Right lobe of liver (tissue), 6 donors: ENCODE data around the gene PLPPR4. TPM values are rescaled to one million over a fixed set of nuclear protein-coding genes. Genes with fewer than 3 reads are reported as not detected.

Experiments used
- ATAC-seq, 4 donors: fragments of 200-7000 bp; cut with Tn5 transposase; one replicate each; pipeline ENCODE4 v1.9.1; 2020; ENCODE audit warnings: mild to moderate bottlenecking in 4 of 4, moderate library complexity in 4 of 4
- DNase-seq, 3 donors: peaks; one replicate each; pipeline ENCODE4 v3.0.0-alpha.2; 2020
- H3K27ac ChIP-seq, 3 donors: fragments of 200-600 bp; one replicate each; pipeline ENCODE4 v1.8.0; 2022
- H3K27me3 ChIP-seq, 2 donors: fragments of 200-600 bp; one replicate each; pipeline ENCODE4 v1.8.0; 2022
- H3K36me3 ChIP-seq, 4 donors: fragments of 200-600 bp; sonication (generic) in 1 of 4; one replicate each; pipeline versions ENCODE4 v1.5.1 to v1.8.0; 2017 to 2022; ENCODE audit warnings: control low read depth in 1 of 4
- H3K4me1 ChIP-seq, 4 donors: fragments of 200-600 bp; sonication (generic) in 1 of 4; one replicate each; pipeline versions ENCODE4 v1.5.1 to v1.8.0; 2017 to 2022; ENCODE audit warnings: control low read depth in 1 of 4
- H3K4me3 ChIP-seq, 3 donors: fragments of 200-600 bp; one replicate each; pipeline ENCODE4 v1.8.0; 2022
- H3K9me3 ChIP-seq, 4 donors: fragments of 200-600 bp; sonication (generic) in 1 of 4; one replicate each; pipeline versions ENCODE4 v1.5.1 to v1.8.0; 2017 to 2022; ENCODE audit warnings: control low read depth in 1 of 4
- CTCF ChIP-seq, 4 donors: fragments of 200-600 bp in 3 of 4; fragments of 450-650 bp in 1 of 4; IDR thresholded peaks; one replicate each; pipeline versions ENCODE4 v1.5.1 to v1.8.0; 2016 to 2022; ENCODE audit warnings: antibody characterized with exemption in 4 of 4, mild to moderate bottlenecking in 2 of 4
- POLR2A ChIP-seq: fragments of 450-650 bp; IDR thresholded peaks from one replicate; pipeline ENCODE4 v1.6.1; 2017; ENCODE audit warnings: antibody characterized with exemption, mild to moderate bottlenecking
- WGBS: methylation state at CpG from one replicate; pipeline ENCODE4 v1.1.6; 2018; ENCODE audit warnings: low coverage, low lambda C conversion rate; ENCODE audit not compliant: insufficient coverage; ENCODE audit errors: missing lambda C conversion rate; 5-methylcytosine and 5-hydroxymethylcytosine counted together
- intact Hi-C, 2 donors: fragments of 100-400 bp; cut with DNase I; formaldehyde crosslinking; loops; one replicate each; pipeline versions ENCODE4 v1.11.2 to v1.14.1; 2022
- total RNA-seq, 6 experiments: library from RNA; depleted of rRNA in 2 of 6; stranded (reverse); fragments of >200 nt in 2 of 6; fragmentation: NEBNext Ultra II Directional in 3 of 6; extraction: Animal tissue kit (Norgen Biotek cat#: 25700) in 3 of 6; gene quantifications; one replicate each; pipeline versions ENCODE4 v1.1.0 to v1.2.4, GENCODE V29; 2016 to 2023
- donor health status: DM: no; HTN: yes; CAD: no.
- donor health status: DM: no; HTN: no; CAD: no.
- donor health status: DM: no; HTN: no; CAD: no.
- donor health status: DM: no; HTN: yes; CAD: no.
- donor health status: DM: no; HTN: yes; CAD: no.

The PLPPR4 gene
- total RNA-seq, 6 experiments from 2014 or later = 0.12 to 0.19 (median 0.18) TPM; not detected in 3

- no peak for DNase-seq
- H3K27me3 ChIP-seq = no peaks in the 10 kb centered on the region
- TF ChIP-seq CTCF (IDR thresholded peaks at IDR 0.05) (no peak), POLR2A (no peak)
- 77% methylated on average over 1 of the region's 1 CpG for WGBS
- ATAC-seq = no peak
- H3K36me3 ChIP-seq = no peaks in the 10 kb centered on the region
- intact Hi-C loops = no loop called here
- H3K4me1 ChIP-seq = no peaks in the 10 kb centered on the region
- no peak overlapping the region for H3K27ac ChIP-seq
- no peak overlapping the region for H3K4me3 ChIP-seq
- H3K9me3 ChIP-seq = no peaks in the 10 kb centered on the region
Observed at GRCh38 chr1:99270646-99271045, 6.4 kb downstream of the PLPPR4 start.

DNA sequence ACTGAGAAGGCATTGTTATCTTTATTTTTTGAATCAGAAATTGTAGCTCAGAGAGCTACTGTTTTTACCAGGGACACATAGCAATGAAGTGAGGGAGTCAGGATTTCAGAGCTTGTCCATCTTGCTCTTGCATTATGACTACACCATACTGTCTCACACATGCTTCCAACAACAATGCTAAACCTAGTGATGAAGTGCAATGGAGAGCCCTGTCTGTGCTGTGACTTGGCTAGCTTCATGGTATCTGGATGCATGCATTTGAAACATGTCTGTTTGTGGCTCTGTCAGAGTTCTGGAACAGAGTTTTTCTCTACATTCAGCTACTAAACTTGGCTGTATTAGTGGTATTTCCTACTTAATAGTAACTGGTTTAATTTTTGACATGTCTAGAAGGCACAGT lies 7.0 kb downstream of the PLPPR4 start:
- TF ChIP-seq CTCF (IDR thresholded peaks at IDR 0.05) = no peak
- TF ChIP-seq POLR2A = no peak
- ATAC-seq (no peak), DNase-seq (no peak)
- H3K4me1 ChIP-seq = no peaks in the 10 kb centered on the region
- H3K4me3 ChIP-seq = no peak overlapping the region
- no peaks in the 10 kb centered on the region for H3K9me3 ChIP-seq
- no peak overlapping the region for H3K27ac ChIP-seq
- intact Hi-C loops = no loop called here
- H3K36me3 ChIP-seq = no peaks in the 10 kb centered on the region
- no peaks in the 10 kb centered on the region for H3K27me3 ChIP-seq

DNA sequence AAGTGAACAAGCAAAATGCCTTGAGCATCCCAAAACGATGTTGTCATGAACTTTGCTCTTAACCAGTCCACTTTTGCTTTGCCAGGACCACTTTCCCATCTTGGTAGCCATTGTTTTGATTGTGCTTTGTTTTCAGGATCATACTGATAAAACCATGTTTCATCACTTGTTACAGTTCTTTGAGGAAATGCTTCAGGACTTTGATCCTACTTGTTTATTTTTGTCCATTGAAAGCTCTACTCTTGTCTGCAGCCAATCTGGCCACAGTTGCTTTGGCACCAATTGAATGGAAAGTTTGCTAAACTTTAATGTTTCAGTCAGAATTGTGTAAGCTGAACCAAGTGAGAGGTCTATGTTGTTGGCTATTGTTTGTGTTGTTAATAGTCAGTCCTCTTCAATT lies 12.8 kb downstream of the PLPPR4 start:
- Histone ChIP-seq H3K27me3 (no peaks in the 10 kb centered on the region), H3K36me3 (no peaks in the 10 kb centered on the region), H3K27ac (no peak overlapping the region), H3K9me3 (no peaks in the 10 kb centered on the region), H3K4me1 (peaks cover 0 to 11% (median 0%) of the 10 kb centered on the region in 4 donors), H3K4me3 (no peak overlapping the region)
- 18% methylated on average over 1 of the region's 1 CpG for WGBS
- DNase-seq (peak in 2 of 3 donors; percentile 14 to 61), ATAC-seq (peak; percentile 86 to 97 (median 92))
- intact Hi-C loops = no loop called here
- no peak for TF ChIP-seq POLR2A
- no peak for TF ChIP-seq CTCF (IDR thresholded peaks at IDR 0.05)

DNA sequence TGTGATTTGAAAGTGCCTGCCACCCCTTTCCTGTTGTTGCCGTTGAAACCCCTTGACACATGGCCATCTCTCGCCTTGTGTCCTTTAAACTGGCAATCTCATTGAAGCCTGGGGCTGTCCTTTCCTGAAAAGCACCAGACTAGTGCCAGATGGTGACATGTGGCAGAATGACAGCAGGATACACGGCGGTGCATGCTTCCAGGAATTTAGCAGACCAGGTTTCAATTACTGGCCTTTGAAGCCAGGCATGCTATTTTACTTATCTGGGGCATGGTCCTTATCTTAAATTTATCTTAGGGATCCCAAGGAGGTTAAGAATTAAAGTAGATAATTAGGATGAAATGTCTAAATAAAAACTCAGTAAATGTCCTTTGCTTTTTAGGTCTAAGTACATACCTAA lies 15.2 kb downstream of the PLPPR4 start:
- Histone ChIP-seq H3K27ac (no peak overlapping the region), H3K36me3 (no peaks in the 10 kb centered on the region), H3K4me3 (no peak overlapping the region), H3K4me1 (peaks cover 0 to 11% (median 0%) of the 10 kb centered on the region in 4 donors), H3K9me3 (no peaks in the 10 kb centered on the region), H3K27me3 (no peaks in the 10 kb centered on the region)
- DNase-seq (peak in 2 of 3 donors; percentile 22 to 66), ATAC-seq (peak; percentile 75 to 84 (median 78))
- TF ChIP-seq POLR2A (no peak), CTCF (IDR thresholded peaks at IDR 0.05) (no peak)
- 7% methylated on average over 4 of the region's 4 CpGs for WGBS
- intact Hi-C loops = no loop called here

- no peak overlapping the region for H3K4me3 ChIP-seq
- H3K27me3 ChIP-seq = no peaks in the 10 kb centered on the region
- no peaks in the 10 kb centered on the region for H3K9me3 ChIP-seq
- ATAC-seq (no peak), DNase-seq (no peak)
- intact Hi-C loops = no loop called here
- peaks cover 0 to 11% (median 0%) of the 10 kb centered on the region in 4 donors for H3K4me1 ChIP-seq
- TF ChIP-seq CTCF (IDR thresholded peaks at IDR 0.05) (no peak), POLR2A (no peak)
- no peak overlapping the region for H3K27ac ChIP-seq
- H3K36me3 ChIP-seq = no peaks in the 10 kb centered on the region
Observed at GRCh38 chr1:99281105-99281504, 16.8 kb downstream of the PLPPR4 start.
